Testis (tissue), 2 donors: Measurements from ENCODE around the gene DRGX.

Source experiments
- CTCF ChIP-seq, 3 experiments: fragments of 450-650 bp in 2 of 3; fragments of 200-600 bp in 1 of 3; sonication (generic) in 1 of 3; IDR thresholded peaks; one replicate each; pipeline ENCODE4 v1.5.1; 2016 to 2019; ENCODE audit warnings: antibody characterized with exemption in 3 of 3, mild to moderate bottlenecking in 2 of 3, moderate library complexity in 1 of 3
- POLR2A ChIP-seq: fragments of 450-650 bp; IDR thresholded peaks from one replicate; pipeline ENCODE4 v1.6.1; 2017; ENCODE audit warnings: antibody characterized with exemption, mild to moderate bottlenecking, moderate library complexity

- TF ChIP-seq POLR2A: no peak
- no peak for TF ChIP-seq CTCF (IDR thresholded peaks at IDR 0.05)
These were observed 34.7 kb downstream of the DRGX start for GRCh38 chr10:49361178-49361554.
